Hindlimb muscle (tissue), 1 donor: ENCODE data around the gene PRM3. TPM values are rescaled to one million over a fixed set of nuclear protein-coding genes. Genes with fewer than 3 reads are reported as not detected.
A peak's percentile ranks its signal among the peaks of the same experiment; 100 is the strongest.

Source experiments
- DNase-seq: peaks from one replicate; pipeline ENCODE4 v3.0.0-alpha.2; 2013
- polyA plus RNA-seq: library from polyadenylated mRNA; unstranded; fragments of 120-200 nt; gene quantifications from one replicate; pipeline ENCODE4 v1.2.1, GENCODE V29; 2013; ENCODE audit not compliant: insufficient read length

Gene PRM3
- polyA plus RNA-seq, 1 donor = not detected

GRCh38 chr16:11258553-11259492 lies 14.6 kb downstream of the PRM3 start:
- DNase-seq = no peak

GRCh38 chr16:11257131-11257938 lies 16.1 kb downstream of the PRM3 start:
- peak; percentile 86 for DNase-seq

GRCh38 chr16:11256661-11257130 lies 16.7 kb downstream of the PRM3 start:
- peak; percentile 60 for DNase-seq

DNA sequence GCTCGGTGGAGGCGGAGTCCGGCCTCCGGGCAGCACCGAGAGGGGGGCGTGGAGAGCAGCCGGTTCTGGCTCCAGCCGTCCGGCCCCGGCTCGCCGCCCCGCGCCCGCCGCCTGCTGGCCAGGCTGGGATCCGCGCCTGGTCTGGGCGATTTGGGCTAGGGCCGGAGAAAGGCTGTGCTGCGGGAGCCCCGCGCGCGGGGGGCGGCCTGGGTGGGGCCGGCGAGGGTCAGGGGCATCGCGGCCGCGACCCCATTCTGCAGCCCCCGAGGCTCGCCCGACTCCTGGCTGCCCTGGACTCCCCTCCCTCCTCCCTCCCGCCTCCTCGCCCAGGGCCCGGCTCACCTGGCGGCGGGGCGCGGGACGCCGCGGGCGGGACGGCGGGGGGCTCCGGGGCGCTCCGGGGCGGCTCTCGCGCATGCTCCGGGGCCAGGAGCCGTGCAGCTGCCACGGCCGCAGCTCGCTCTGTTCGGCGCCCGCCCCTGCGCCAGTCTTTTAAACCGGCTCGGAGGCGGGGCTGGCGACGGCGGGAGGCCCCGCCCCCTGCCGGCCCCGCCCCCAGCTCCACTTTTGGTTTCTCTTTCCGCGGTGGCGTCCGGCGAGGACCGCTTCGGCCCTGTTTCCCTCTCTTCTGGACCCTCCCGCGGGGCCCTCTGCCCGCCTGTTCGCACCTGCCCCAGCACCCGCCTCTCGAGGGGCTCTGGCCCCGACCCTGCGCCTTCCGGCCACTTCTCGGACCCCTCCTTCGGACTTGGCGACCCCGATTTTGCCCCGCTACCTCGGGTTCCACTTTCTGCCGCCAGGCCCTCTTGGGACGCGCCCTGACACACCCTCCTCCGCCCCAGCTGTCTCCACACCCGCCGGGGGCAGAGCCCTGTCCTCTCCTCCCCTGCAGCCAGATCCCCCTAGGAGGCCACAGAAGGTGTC lies 17.4 kb downstream of the PRM3 start, which contains the start of gene SOCS1:
SOCS1 (minus strand) TSS at position 468 of the 924 bp plus-strand sequence. CDS start 726 bp downstream, outside the sequence.
- DNase-seq = peak; percentile 89

- peak; percentile 72 for DNase-seq
Observed at GRCh38 chr16:11254913-11255736, 18.3 kb downstream of the PRM3 start.

DNA sequence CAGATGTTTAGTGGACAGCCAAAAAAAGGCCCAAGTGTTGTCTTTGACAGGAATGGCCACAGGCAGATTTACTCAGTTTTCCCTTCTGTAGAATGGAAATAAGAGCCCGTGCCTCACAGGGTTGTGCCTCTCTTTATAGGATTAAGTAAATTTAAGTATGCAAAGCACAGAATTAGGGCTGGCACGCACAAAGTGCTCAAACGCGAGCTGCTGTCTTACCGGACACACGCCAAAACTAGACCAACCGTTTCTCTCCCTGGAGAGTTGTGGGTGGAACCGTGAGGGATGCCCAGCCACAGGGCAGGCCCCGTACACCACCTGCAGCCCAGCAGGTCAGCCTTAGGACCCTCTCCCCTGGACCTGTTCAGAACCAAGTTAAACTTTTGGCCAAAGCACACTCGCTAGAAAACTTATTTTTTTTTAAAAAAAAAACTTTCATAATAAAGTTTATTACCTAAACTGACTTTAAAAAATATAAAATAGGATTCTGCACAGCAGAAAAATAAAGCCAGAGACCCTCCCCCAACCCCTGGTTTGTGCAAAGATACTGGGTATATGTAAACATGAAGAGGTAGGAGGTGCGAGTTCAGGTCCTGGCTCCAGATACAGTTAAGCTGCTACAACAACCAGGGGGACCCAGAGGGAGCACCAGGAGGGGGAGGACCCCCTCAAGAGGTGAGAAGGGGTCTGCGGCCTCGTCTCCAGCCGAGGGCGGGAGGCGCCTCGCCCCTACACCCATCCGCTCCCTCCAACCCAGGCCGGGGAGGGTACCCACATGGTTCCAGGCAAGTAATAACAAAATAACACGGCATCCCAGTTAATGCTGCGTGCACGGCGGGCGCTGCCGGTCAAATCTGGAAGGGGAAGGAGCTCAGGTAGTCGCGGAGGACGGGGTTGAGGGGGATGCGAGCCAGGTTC lies 19.2 kb downstream of the PRM3 start:
- no peak for DNase-seq

DNA sequence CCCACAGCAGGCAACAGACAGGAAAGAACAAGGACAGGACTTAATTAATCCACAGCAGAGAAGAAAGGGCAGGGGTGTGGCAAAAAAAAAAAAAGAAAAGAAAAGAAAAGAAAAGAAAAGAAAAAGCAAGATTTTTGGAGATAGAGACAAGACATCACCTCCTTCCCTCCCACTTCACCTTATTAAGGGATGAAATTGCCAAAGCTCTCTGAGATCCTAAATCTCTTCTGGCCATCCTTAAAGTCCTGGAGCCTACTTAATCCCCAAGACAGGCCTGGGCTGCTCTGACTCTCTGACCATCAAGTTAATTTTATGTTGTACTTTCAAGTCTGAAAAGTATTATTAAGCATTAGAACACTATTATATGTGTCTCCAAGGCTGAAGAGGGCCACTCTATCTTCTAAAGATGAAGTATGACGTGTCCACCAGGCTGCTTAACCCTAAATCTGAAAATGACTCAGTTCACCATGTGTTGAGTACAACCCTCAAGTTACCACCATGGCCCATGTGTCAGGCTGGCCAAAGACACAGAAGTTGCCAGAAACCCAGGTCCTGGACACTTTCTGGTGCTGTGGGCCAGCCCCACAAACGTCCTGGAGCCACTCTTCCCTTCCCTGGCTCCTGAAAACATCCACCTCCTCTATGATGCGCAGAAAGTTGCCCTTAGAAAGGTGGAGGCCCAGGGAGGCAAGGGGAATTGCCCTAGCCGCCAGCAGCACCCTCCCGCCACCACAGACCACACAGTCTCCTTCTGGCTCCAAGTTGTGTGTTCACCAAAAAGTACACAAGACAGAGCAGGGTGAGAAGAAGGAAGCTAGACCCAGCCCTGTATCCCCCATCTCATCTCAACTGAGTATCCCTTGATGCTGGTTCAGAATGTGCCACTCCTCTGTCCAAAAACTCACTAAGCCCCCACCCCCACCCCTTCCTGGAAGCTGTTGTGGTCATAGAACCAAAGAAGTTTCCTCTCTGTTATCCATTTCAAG lies 20.1 kb downstream of the PRM3 start:
- DNase-seq = no peak

DNA sequence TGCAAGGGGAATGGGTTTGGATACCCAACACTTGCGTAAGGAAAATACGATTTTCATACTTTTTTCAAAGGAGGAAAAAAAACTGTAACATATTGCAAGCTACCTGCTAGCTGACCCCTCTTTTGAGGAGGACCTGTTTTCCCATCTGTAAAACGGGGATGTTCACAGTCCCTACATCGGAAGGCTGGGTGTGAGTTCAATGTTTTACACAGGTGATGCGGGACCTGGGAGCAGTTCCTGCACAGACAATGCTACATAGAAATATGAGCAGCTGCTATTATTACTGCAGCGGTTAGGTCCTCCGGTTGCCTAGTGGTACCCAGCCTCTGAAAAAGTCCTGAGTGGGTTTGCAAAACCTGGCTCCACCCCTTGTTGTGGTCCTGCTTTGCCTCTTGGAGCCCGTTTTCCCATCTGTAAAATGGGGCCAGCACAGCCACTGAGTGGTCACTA lies 20.9 kb downstream of the PRM3 start:
- no peak for DNase-seq

GRCh38 chr16:11251525-11252481 lies 21.6 kb downstream of the PRM3 start:
- DNase-seq = no peak

GRCh38 chr16:11250786-11251524 lies 22.5 kb downstream of the PRM3 start:
- DNase-seq = no peak

DNA sequence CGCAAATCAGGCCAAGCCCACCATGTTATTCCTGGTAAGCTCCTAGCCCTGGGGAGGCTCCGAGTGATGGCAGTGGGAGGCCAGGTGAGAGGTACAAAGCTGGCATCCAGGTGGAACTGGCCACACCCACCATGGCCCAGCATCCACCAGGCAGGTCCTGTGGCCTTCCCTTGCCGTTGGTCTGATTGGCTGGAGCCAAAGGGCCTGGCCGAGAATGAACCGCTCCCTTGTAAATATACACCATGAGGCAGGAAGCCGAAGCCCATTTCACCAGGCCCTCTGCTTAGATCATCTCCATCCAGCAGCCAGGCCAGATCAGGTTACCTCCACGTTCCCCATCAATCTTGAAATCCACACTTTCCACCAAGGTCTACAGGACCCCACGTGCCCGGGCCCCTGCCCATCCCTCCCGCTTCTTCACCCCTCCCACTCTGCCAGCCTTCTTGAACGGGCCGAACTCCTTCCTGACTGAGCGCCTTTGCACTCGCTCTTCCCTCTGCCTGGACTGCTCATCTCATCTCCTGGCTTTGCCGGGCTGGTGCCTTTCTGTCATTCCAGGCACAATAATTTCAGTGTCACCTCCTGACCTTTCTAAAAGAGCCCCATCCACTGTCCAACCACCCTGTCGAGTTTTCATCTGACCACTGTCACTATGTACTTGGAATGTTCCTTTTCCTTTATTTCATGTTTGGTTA lies 23.2 kb downstream of the PRM3 start:
- DNase-seq = no peak

GRCh38 chr16:11249233-11250061 lies 24.0 kb downstream of the PRM3 start:
- no peak for DNase-seq

DNA sequence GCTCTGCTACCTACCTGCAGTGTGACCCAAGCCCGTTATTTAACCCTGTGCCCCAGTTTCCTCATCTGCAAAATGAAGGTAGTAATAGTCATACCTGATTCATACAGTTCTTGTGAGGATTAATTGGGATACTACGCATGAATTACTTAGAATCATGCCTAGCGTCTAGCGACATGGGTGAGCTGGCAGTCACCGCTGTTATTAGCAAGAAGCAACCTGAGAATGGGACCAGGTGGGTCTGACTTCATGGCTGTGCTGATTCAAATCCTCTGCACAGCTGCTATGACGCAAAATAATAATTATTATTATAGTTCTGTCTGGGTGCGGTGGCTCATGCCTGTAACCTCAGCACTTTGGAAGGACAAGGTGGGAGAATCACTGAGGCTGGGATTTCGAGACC lies 25.3 kb downstream of the PRM3 start:
- DNase-seq = no peak

DNA sequence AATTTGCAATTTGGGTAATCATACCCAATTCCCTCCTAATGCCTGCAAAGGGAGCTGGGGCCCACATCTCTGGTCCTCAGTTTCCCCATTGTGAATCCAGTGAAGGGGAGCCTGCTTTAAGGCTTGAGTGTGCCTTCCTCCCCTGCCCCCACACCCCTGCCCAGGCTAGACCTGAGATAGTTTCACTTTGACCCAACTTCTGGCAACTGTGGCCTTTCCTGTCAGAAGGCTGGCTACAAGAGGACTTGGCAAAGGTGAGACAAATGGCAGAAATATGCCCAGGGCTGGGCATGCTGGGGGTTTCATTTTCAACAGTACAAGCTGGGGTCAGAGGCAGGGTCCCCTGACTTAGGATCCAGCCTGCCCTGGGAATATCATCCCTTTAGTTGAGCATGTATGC lies 27.4 kb downstream of the PRM3 start:
- DNase-seq = no peak

DNA sequence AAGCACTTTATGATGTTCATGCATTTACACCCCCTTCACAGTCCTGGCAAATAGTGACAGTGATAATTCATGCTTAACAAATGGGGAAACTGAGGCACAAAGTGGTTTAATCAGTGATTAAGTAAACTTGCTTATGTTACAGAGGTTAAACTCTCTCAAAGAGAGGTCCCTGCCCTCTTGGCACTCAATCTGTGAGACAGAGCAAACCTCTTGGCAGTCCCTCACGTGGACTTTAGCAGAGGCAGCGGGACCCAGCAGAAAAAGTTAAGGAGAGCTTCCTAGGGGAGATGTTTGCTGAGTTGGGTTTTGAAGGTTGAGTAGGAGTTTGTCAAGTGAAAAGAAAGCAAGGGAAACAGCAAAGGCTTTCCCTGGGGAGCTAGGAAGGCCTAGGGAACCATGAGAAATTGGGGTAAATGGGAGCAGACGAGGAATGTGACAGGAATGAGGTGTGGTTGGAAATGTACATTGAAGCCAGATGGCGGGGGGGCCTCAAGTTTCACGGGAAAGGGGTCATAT lies 28.1 kb downstream of the PRM3 start:
- no peak for DNase-seq
